Testis (tissue), 3 donors: ENCODE measurements around the gene PLOD3. TPM values are rescaled to one million over a fixed set of nuclear protein-coding genes. Genes with fewer than 3 reads are reported as not detected.

Source experiments
- DNase-seq: peaks from one replicate; pipeline ENCODE4 v3.0.0-alpha.2; 2019
- H3K27ac ChIP-seq, 2 donors: fragments of 200-600 bp; sonication (generic); one replicate each; pipeline ENCODE4 v1.5.1; 2019
- H3K27me3 ChIP-seq: fragments of 200-600 bp; sonication (generic); one replicate; pipeline ENCODE4 v1.5.1; 2019
- H3K36me3 ChIP-seq: fragments of 200-600 bp; sonication (generic); one replicate; pipeline ENCODE4 v1.5.1; 2017; ENCODE audit warnings: low read depth; ENCODE audit errors: missing control alignments
- H3K4me1 ChIP-seq: fragments of 200-600 bp; sonication (generic); one replicate; pipeline ENCODE4 v1.5.1; 2019
- H3K4me3 ChIP-seq, 2 donors: fragments of 200-600 bp; sonication (generic); one replicate each; pipeline ENCODE4 v1.5.1; 2017 to 2019
- H3K9me3 ChIP-seq: fragments of 200-600 bp; sonication (generic); one replicate; pipeline ENCODE4 v1.5.1; 2017
- CTCF ChIP-seq, 3 experiments: fragments of 450-650 bp in 2 of 3; fragments of 200-600 bp in 1 of 3; sonication (generic) in 1 of 3; IDR thresholded peaks; one replicate each; pipeline ENCODE4 v1.5.1; 2016 to 2019; ENCODE audit warnings: antibody characterized with exemption in 3 of 3, mild to moderate bottlenecking in 2 of 3, moderate library complexity in 1 of 3
- POLR2A ChIP-seq: fragments of 450-650 bp; IDR thresholded peaks from one replicate; pipeline ENCODE4 v1.6.1; 2017; ENCODE audit warnings: antibody characterized with exemption, mild to moderate bottlenecking, moderate library complexity
- WGBS, 2 donors: methylation state at CpG; one replicate each; pipeline ENCODE4 v1.1.5; 2018; 5-methylcytosine and 5-hydroxymethylcytosine counted together
- intact Hi-C: fragments of 100-400 bp; cut with DNase I; formaldehyde crosslinking; loops from one replicate; pipeline ENCODE4 v1.15.1; 2023; ENCODE audit warnings: low total_unique reads
- polyA plus RNA-seq: library from polyadenylated mRNA; stranded (reverse); fragments of 350-450 nt; fragmentation: Illumina TruSeq; extraction: RNeasy Lipid Tissue Mini Kit (QIAGEN cat#74804); gene quantifications from one replicate; pipeline ENCODE4 v1.2.3, GENCODE V29; 2014; ENCODE audit warnings: low read depth, low replicate concordance; ENCODE audit not compliant: insufficient read depth
- total RNA-seq, 2 donors: library from RNA; depleted of rRNA; stranded (reverse); fragments of >200 nt; gene quantifications; one replicate each; pipeline ENCODE4 v1.2.3, GENCODE V29; 2016

Gene PLOD3
- total and polyA plus RNA-seq, 3 donors from 2014 or later, result 32.1 to 45.6 (median 36.3) TPM

GRCh38 chr7:101241015-101241363 is 23.6 kb upstream of the PLOD3 start:
- Histone ChIP-seq H3K36me3 (no peaks in the 10 kb centered on the region), H3K27me3 (no peaks in the 10 kb centered on the region), H3K4me1 (peaks cover 38% of the 10 kb centered on the region), H3K9me3 (no peaks in the 10 kb centered on the region), H3K27ac (no peak overlapping the region), H3K4me3 (no peak overlapping the region)
- DNase-seq, result no peak
- 91 to 93% methylated on average over 8 to 12 of the region's 12 CpGs for WGBS, 2 donors
- TF ChIP-seq CTCF (IDR thresholded peaks at IDR 0.05), result no peak
- TF ChIP-seq POLR2A, result no peak
- intact Hi-C loops, result no loop called here

DNA sequence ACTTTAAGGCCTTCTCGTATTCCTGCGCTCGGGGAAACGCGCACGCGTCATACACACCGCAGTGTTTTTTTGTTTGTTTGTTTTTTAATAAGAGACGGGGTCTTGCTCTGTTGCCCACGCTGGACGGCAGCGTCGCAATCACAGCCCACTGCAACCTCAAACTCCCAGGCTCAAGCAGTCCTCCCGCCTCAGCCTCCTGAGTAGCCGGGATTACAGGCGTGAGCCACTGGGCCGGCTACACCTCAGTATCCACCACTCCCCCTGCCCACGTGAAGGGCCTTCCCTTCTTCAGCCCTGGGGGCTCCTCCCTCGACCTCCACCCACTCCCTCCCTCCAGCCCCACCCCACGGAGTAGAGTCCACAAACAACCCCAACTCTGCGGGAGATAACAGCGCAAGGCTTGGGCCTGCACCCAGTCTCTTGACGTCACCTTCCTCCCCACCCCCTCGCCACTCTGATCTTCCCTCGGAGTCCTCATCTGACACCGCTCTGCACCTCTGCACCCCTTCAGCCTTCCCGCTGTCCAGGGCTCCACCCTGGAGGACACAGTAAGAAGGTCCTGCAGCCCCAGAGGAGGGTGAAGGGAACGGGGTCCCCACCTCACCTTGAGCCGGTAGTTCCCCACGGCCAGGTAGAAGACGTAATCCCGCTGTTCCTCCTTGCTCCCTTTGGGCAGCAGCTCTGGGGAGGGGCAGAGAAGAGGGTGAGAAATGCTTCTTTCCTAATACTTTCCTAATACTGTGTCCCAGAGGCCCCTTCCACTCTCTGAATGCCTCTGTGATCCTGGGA is 23.0 kb upstream of the PLOD3 start:
- TF ChIP-seq POLR2A, result no peak
- no peak for TF ChIP-seq CTCF (IDR thresholded peaks at IDR 0.05)
- Histone ChIP-seq H3K4me1 (peaks cover 38% of the 10 kb centered on the region), H3K4me3 (peak overlapping the region in 1 of 2 donors; percentile 23), H3K27ac (peak overlapping the region in 1 of 2 donors; percentile 69), H3K36me3 (no peaks in the 10 kb centered on the region), H3K9me3 (no peaks in the 10 kb centered on the region), H3K27me3 (no peaks in the 10 kb centered on the region)
- DNase-seq, result no peak
- intact Hi-C loops, result no loop called here
- WGBS, 2 donors, result 69 to 77% methylated on average over 22 to 32 of the region's 32 CpGs

DNA sequence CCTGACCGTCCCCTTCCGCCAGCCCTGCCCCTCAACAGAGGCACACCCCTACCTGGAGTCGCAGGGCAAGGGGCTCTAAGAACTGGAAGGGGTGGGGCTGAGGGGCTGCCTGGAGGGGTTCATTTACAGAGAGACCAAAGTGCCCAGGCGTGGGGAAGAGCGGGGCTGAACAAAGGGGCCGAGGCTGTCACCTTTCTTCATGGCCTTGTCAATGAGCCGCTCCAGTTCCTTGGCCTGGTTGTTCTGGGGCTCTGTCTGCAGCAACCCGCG is 22.5 kb upstream of the PLOD3 start:
- intact Hi-C loops, result no loop called here
- no peak for DNase-seq
- Histone ChIP-seq H3K27ac (peak overlapping the region in 1 of 2 donors; percentile 69), H3K9me3 (no peaks in the 10 kb centered on the region), H3K4me3 (peak overlapping the region in 1 of 2 donors; percentile 23), H3K27me3 (no peaks in the 10 kb centered on the region), H3K4me1 (peaks cover 38% of the 10 kb centered on the region), H3K36me3 (no peaks in the 10 kb centered on the region)
- TF ChIP-seq POLR2A (no peak), CTCF (IDR thresholded peaks at IDR 0.05) (no peak)
- WGBS, 2 donors, result 59 to 69% methylated on average over 7 to 9 of the region's 9 CpGs

DNA sequence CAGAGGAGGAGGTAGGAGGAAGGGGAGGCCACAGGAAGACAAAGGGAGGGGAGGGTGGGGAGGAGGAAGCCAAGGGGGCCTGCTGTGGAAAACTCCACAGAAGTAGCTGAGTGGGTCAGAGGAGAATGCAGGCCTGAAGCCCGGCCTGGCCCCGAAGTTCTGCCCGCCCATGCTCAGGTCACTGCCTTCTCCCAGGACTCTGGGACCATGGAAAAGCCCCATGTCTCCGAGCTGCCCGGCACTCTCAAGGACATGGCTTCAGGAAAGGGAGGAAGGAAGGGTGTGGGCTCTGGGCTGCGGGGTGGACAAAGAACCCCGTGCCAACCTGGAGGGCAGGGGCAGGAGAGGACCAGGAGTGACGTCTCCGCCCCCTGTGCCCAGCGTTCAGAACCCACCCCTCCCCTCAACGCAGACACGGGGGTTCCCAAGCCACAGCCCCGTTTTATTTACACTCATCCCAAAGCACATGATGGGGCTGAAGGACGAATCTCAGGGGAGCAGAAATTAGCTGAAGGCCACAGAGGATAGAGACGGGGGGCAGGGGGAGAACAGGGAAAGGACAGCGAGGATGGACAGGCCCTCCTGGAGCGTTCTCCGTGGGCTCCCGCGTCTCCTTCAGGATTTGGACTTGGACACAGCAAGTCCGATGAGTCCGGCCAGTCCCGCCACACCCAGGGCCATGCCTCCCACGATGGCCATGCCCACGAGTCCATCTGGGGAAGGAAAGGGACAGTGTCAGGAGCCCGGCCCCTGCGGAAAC is 22.0 kb upstream of the PLOD3 start:
- intact Hi-C loops, result no loop called here
- H3K27ac ChIP-seq, result peak overlapping the region in 1 of 2 donors; percentile 69
- peak overlapping the region in 1 of 2 donors; percentile 23 for H3K4me3 ChIP-seq
- no peak for DNase-seq
- TF ChIP-seq POLR2A (no peak), CTCF (IDR thresholded peaks at IDR 0.05) (no peak)
- no peaks in the 10 kb centered on the region for H3K36me3 ChIP-seq
- 34 to 47% methylated on average over 6 to 27 of the region's 27 CpGs for WGBS, 2 donors
- H3K27me3 ChIP-seq, result no peaks in the 10 kb centered on the region
- H3K4me1 ChIP-seq, result peaks cover 38% of the 10 kb centered on the region
- H3K9me3 ChIP-seq, result no peaks in the 10 kb centered on the region
